Measurements from ENCODE around the gene HES4. TPM values are rescaled to one million over a fixed set of nuclear protein-coding genes. Genes with fewer than 3 reads are reported as not detected.

HES4 gene
- total and polyA plus RNA-seq, 2 of the 13 experiments (the other 11 are each of a cell fraction or from before 2014, with no cell fraction given), result 8.8 to 10.6 TPM

DNA sequence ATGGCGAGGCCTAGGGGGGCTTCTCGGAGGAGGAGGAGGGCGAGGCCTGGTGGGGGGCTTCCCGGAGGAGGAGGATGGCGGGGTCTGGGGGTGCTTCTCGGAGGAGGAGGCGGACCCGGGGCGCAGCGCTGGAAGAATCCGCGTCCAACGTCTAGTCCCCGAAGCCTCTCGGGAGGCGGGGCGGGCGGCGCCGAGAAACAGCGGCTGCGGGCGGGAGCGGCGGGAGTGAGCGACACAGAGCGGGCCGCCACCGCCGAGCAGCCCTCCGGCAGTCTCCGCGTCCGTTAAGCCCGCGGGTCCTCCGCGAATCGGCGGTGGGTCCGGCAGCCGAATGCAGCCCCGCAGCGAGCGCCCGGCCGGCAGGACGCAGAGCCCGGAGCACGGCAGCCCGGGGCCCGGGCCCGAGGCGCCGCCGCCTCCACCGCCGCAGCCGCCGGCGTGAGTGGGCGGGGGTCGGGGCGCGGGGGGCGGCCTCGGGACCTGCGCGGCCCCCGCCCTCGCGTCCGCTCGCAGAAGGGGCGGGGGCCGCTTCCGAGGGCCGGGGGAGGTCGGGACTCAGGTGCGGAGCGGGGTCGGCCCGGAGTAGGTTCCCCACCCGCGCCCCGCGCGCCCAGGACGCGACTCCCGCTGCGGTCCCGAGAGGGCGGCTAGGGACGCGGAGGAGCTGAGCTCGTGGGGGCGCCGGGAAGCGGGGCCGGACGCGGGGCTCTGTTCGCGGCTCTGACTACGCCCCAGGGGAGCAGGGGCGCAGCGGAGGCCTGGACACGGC, 39.4 kb downstream of the HES4 start, which contains the start of gene KLHL17 (continued):
- TF ChIP-seq, protein P1, sequence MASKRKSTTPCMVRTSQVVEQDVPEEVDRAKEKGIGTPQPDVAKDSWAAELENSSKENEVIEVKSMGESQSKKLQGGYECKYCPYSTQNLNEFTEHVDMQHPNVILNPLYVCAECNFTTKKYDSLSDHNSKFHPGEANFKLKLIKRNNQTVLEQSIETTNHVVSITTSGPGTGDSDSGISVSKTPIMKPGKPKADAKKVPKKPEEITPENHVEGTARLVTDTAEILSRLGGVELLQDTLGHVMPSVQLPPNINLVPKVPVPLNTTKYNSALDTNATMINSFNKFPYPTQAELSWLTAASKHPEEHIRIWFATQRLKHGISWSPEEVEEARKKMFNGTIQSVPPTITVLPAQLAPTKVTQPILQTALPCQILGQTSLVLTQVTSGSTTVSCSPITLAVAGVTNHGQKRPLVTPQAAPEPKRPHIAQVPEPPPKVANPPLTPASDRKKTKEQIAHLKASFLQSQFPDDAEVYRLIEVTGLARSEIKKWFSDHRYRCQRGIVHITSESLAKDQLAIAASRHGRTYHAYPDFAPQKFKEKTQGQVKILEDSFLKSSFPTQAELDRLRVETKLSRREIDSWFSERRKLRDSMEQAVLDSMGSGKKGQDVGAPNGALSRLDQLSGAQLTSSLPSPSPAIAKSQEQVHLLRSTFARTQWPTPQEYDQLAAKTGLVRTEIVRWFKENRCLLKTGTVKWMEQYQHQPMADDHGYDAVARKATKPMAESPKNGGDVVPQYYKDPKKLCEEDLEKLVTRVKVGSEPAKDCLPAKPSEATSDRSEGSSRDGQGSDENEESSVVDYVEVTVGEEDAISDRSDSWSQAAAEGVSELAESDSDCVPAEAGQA (IDR thresholded peaks at IDR 0.05; ENCODE audit: low read depth), result no peak
- TF ChIP-seq, protein P1 (CRISPR knock-in tag; IDR thresholded peaks at IDR 0.05; ENCODE audit: borderline replicate concordance), result no peak
- TF ChIP-seq, protein P2, sequence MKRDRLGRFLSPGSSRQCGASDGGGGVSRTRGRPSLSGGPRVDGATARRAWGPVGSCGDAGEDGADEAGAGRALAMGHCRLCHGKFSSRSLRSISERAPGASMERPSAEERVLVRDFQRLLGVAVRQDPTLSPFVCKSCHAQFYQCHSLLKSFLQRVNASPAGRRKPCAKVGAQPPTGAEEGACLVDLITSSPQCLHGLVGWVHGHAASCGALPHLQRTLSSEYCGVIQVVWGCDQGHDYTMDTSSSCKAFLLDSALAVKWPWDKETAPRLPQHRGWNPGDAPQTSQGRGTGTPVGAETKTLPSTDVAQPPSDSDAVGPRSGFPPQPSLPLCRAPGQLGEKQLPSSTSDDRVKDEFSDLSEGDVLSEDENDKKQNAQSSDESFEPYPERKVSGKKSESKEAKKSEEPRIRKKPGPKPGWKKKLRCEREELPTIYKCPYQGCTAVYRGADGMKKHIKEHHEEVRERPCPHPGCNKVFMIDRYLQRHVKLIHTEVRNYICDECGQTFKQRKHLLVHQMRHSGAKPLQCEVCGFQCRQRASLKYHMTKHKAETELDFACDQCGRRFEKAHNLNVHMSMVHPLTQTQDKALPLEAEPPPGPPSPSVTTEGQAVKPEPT (CRISPR knock-in tag; IDR thresholded peaks at IDR 0.05; ENCODE audit: low read depth), result no peak
- TF ChIP-seq TBP (CRISPR knock-in tag; IDR thresholded peaks at IDR 0.05), result no peak
- no peak for TF ChIP-seq ZNF224 (CRISPR knock-in tag; IDR thresholded peaks at IDR 0.05)
- TF ChIP-seq SMC3 (IDR thresholded peaks at IDR 0.05; ENCODE audit: low read length), result no peak
- TF ChIP-seq ZNF329 (CRISPR knock-in tag; IDR thresholded peaks at IDR 0.05; ENCODE audit: low read depth), result no peak
- TF ChIP-seq HDAC6 (IDR thresholded peaks at IDR 0.05; ENCODE audit: low read depth, low read length), result no peak
- 0 out of 2 replicates have a peak, but pooled peaks have one; percentile 25 for TF ChIP-seq HMG20B (CRISPR knock-in tag; conservative IDR thresholded peaks at IDR 0.05)
- TF ChIP-seq, protein P3, sequence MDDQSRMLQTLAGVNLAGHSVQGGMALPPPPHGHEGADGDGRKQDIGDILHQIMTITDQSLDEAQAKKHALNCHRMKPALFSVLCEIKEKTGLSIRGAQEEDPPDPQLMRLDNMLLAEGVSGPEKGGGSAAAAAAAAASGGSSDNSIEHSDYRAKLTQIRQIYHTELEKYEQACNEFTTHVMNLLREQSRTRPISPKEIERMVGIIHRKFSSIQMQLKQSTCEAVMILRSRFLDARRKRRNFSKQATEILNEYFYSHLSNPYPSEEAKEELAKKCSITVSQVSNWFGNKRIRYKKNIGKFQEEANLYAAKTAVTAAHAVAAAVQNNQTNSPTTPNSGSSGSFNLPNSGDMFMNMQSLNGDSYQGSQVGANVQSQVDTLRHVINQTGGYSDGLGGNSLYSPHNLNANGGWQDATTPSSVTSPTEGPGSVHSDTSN (CRISPR knock-in tag; IDR thresholded peaks at IDR 0.05; ENCODE audit: borderline replicate concordance), result no peak
- TF ChIP-seq, protein P4, sequence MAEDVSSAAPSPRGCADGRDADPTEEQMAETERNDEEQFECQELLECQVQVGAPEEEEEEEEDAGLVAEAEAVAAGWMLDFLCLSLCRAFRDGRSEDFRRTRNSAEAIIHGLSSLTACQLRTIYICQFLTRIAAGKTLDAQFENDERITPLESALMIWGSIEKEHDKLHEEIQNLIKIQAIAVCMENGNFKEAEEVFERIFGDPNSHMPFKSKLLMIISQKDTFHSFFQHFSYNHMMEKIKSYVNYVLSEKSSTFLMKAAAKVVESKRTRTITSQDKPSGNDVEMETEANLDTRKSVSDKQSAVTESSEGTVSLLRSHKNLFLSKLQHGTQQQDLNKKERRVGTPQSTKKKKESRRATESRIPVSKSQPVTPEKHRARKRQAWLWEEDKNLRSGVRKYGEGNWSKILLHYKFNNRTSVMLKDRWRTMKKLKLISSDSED (CRISPR knock-in tag; IDR thresholded peaks at IDR 0.05), result no peak
- TF ChIP-seq HMG20A (CRISPR knock-in tag; IDR thresholded peaks at IDR 0.05; ENCODE audit: borderline replicate concordance), result no peak
- TF ChIP-seq GATA4 (IDR thresholded peaks at IDR 0.05; ENCODE audit: borderline replicate concordance, low read depth), result no peak
- no peak for TF ChIP-seq FIP1L1 (IDR thresholded peaks at IDR 0.05; ENCODE audit: borderline replicate concordance, insufficient read depth, low read depth, low read length)
- TF ChIP-seq, protein P5, sequence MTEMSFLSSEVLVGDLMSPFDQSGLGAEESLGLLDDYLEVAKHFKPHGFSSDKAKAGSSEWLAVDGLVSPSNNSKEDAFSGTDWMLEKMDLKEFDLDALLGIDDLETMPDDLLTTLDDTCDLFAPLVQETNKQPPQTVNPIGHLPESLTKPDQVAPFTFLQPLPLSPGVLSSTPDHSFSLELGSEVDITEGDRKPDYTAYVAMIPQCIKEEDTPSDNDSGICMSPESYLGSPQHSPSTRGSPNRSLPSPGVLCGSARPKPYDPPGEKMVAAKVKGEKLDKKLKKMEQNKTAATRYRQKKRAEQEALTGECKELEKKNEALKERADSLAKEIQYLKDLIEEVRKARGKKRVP (CRISPR knock-in tag; IDR thresholded peaks at IDR 0.05), result no peak
- TF ChIP-seq ATF1 (CRISPR knock-in tag; IDR thresholded peaks at IDR 0.05), result no peak
- TF ChIP-seq ZMYM2 (CRISPR knock-in tag; IDR thresholded peaks at IDR 0.05), result no peak
- TF ChIP-seq SYNCRIP (IDR thresholded peaks at IDR 0.05; ENCODE audit: insufficient read depth, low read depth, low read length), result no peak

Measured in HepG2 (cell line).